Astrocyte (in vitro differentiated cells and primary cell): Measurements from ENCODE around the gene LRRC28. TPM values are rescaled to one million over a fixed set of nuclear protein-coding genes. Genes with fewer than 3 reads are reported as not detected.

Experiments used
- DNase-seq: peaks from one replicate; pipeline ENCODE4 v3.0.0-alpha.2; 2010; ENCODE audit warnings: low read depth
- FAIRE-seq: peaks from 2 replicates; lab custom pipeline; 2011; peaks lifted over from hg19 to GRCh38; lab: Jason Lieb, UNC
- H2AFZ ChIP-seq: 2 replicates; pipeline ENCODE4 v1.6.0; 2012; ENCODE audit warnings: low read depth, low read length, inconsistent platforms
- H3K27ac ChIP-seq: 2 replicates; pipeline ENCODE4 v1.5.1; 2011; ENCODE audit warnings: low read depth, low read length, inconsistent platforms
- H3K27me3 ChIP-seq: 2 replicates; pipeline ENCODE4 v1.6.0; 2011; ENCODE audit warnings: low read length, inconsistent platforms; ENCODE audit not compliant: insufficient read depth
- H3K36me3 ChIP-seq: 2 replicates; pipeline ENCODE4 v1.5.1; 2011; ENCODE audit warnings: low read length, inconsistent platforms; ENCODE audit not compliant: insufficient read depth
- H3K4me1 ChIP-seq: 2 replicates; pipeline ENCODE4 v1.5.1; 2011; ENCODE audit warnings: low read length, inconsistent platforms; ENCODE audit not compliant: insufficient read depth
- H3K4me2 ChIP-seq: 2 replicates; pipeline ENCODE4 v1.6.0; 2012; ENCODE audit warnings: low read length, inconsistent platforms
- H3K4me3 ChIP-seq: 2 replicates; pipeline ENCODE4 v1.5.1; 2011; ENCODE audit warnings: low read depth, mild to moderate bottlenecking, low read length, inconsistent platforms; ENCODE audit not compliant: insufficient read depth
- H3K79me2 ChIP-seq: 2 replicates; pipeline ENCODE4 v1.6.0; 2012; ENCODE audit warnings: mild to moderate bottlenecking, low read length, inconsistent platforms; ENCODE audit not compliant: insufficient read depth
- H3K9ac ChIP-seq: 2 replicates; pipeline ENCODE4 v1.6.0; 2012; ENCODE audit warnings: mild to moderate bottlenecking, low read length, inconsistent platforms
- H3K9me3 ChIP-seq: 2 replicates; pipeline ENCODE4 v1.5.1; 2012; ENCODE audit warnings: low read depth, mild to moderate bottlenecking, low read length, inconsistent platforms; ENCODE audit not compliant: insufficient read depth
- H4K20me1 ChIP-seq: 2 replicates; pipeline ENCODE4 v1.6.0; 2012; ENCODE audit warnings: low read length, inconsistent platforms; ENCODE audit not compliant: insufficient read depth
- H3K27ac Mint-ChIP-seq: one replicate; pipeline ENCODE4 v1.8.0; 2021; ENCODE audit warnings: mild to moderate bottlenecking, mixed read lengths; ENCODE audit not compliant: unreplicated experiment
- H3K27me3 Mint-ChIP-seq: one replicate; pipeline ENCODE4 v1.8.0; 2021; ENCODE audit warnings: low read depth, mixed read lengths; ENCODE audit not compliant: unreplicated experiment
- H3K36me3 Mint-ChIP-seq: one replicate; pipeline ENCODE4 v1.8.0; 2021; ENCODE audit warnings: low read depth, mixed read lengths; ENCODE audit not compliant: unreplicated experiment
- H3K4me1 Mint-ChIP-seq: one replicate; pipeline ENCODE4 v1.8.0; 2021; ENCODE audit warnings: low read depth, mixed read lengths; ENCODE audit not compliant: unreplicated experiment
- H3K4me3 Mint-ChIP-seq: one replicate; pipeline ENCODE4 v1.8.0; 2021; ENCODE audit warnings: mild to moderate bottlenecking, moderate library complexity, mixed read lengths; ENCODE audit not compliant: unreplicated experiment
- H3K9me3 Mint-ChIP-seq: one replicate; pipeline ENCODE4 v1.8.0; 2021; ENCODE audit warnings: mild to moderate bottlenecking, mixed read lengths; ENCODE audit not compliant: unreplicated experiment
- CTCF ChIP-seq: IDR thresholded peaks from 2 replicates; pipeline ENCODE4 v1.5.1; 2011; ENCODE audit warnings: low read depth, mild to moderate bottlenecking, inconsistent platforms, low read length, moderate library complexity; ENCODE audit not compliant: insufficient read depth
- EZH2 ChIP-seq: IDR thresholded peaks from 2 replicates; pipeline ENCODE4 v1.6.1; 2012; ENCODE audit warnings: mild to moderate bottlenecking, low read length, inconsistent platforms; ENCODE audit not compliant: insufficient read depth
- total RNA-seq: library from RNA; stranded (reverse); gene quantifications from 2 replicates; pipeline ENCODE4 v1.2.1, GENCODE V29; 2021

LRRC28 gene
- total RNA-seq, 1 donor from 2014 or later: 28.1 TPM

- Mint-ChIP-seq H3K27me3 (peaks cover 4% of the 10 kb centered on the region), H3K36me3 (no peaks in the 10 kb centered on the region), H3K9me3 (peaks cover 8% of the 10 kb centered on the region), H3K27ac (no peak overlapping the region), H3K4me3 (no peak overlapping the region), H3K4me1 (no peaks in the 10 kb centered on the region)
- Histone ChIP-seq H3K36me3 (no peaks in the 10 kb centered on the region), H3K9me3 (no peaks in the 10 kb centered on the region), H4K20me1 (no peaks in the 10 kb centered on the region), H3K79me2 (no peaks in the 10 kb centered on the region), H3K4me3 (no peak overlapping the region), H3K4me2 (no peak overlapping the region), H2AFZ (no peak overlapping the region), H3K27me3 (no peaks in the 10 kb centered on the region), H3K9ac (no peak overlapping the region), H3K4me1 (no peaks in the 10 kb centered on the region), H3K27ac (no peak overlapping the region)
- TF ChIP-seq EZH2 (no peak), CTCF (no peak)
- FAIRE-seq: no peak
- no peak for DNase-seq
Observed at GRCh38 chr15:99414755-99415731, 163.8 kb downstream of the LRRC28 start.

DNA sequence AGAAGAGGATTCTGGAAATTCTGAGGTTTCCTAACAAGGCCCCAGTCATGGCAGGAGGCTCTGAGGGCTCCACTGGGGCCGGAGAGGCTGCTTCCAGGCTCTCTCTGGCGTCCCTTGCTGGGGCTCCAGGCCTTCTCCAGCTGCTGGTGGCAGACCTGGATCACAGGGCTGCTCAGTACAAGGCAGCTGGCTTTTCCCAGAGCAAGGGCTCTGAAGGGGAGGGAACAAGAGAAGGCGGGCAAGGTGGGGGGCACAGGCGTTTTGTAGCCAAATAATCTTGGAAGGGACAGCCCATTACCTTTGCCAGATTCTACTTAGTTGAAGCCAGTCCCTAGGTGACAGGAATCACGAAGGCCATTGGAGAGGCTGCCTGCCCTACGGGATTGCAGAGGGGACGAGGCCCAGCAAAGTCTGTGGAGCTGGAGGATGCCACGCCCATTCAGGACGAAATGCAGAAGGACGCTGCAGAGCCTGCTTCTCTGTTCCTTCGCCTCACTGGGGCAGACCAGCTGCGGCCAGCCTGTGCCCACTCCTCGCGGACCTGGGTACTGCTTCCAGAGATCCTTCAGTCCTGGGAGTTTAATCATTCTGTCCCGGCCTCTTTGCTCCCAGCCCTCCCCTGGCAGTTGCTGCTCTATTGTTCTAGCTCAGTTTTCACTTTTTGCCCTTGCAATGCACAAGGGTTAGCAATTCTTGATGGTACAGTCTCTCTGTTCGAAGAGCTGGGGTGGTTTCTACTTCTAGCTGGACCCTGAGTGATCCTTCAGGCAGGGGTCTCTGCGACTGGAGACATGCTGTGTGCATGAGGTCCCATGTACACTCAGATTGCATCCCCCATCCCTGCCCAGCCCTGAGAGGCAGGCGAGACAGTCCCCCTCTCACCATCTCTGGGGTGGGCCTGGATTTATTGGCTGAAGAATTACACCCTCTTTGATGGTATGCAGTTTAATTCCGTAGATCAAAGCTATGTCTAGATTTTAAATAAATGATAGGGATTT, 165.2 kb downstream of the LRRC28 start:
- no peak overlapping the region for H2AFZ ChIP-seq
- no peak for FAIRE-seq

More for the DNA sequence above, 165.2 kb downstream of the LRRC28 start:
- Histone ChIP-seq H3K27ac (no peak overlapping the region), H3K4me3 (no peak overlapping the region), H3K9ac (no peak overlapping the region), H3K9me3 (no peaks in the 10 kb centered on the region), H3K4me1 (no peaks in the 10 kb centered on the region), H3K79me2 (no peaks in the 10 kb centered on the region), H3K4me2 (no peak overlapping the region), H3K36me3 (no peaks in the 10 kb centered on the region), H4K20me1 (no peaks in the 10 kb centered on the region), H3K27me3 (no peaks in the 10 kb centered on the region)
- TF ChIP-seq EZH2: no peak
- no peak for TF ChIP-seq CTCF
- Mint-ChIP-seq H3K27ac (no peak overlapping the region), H3K9me3 (peaks cover 4% of the 10 kb centered on the region), H3K4me1 (peaks cover 6% of the 10 kb centered on the region), H3K27me3 (peaks cover 6% of the 10 kb centered on the region), H3K36me3 (no peaks in the 10 kb centered on the region), H3K4me3 (no peak overlapping the region)
- DNase-seq: no peak
